OCI-LY1 (cell line): ENCODE data around the gene GABBR2.

ENCODE experiments used
- EZH2 ChIP-seq: fragments of 200-600 bp; sonication (generic), shearing (Covaris generic); IDR thresholded peaks from 2 replicates; pipeline ENCODE4 v1.8.0; 2017; ENCODE audit warnings: borderline replicate concordance, mixed run types, mild to moderate bottlenecking, antibody characterized with exemption, low read length, moderate library complexity, mixed read lengths
- TF ChIP-seq, protein P1 (sequence below): fragments of 200-600 bp; sonication (generic), shearing (Covaris generic); IDR thresholded peaks from 2 replicates; pipeline ENCODE4 v1.5.1; 2017; ENCODE audit warnings: mild to moderate bottlenecking, antibody characterized with exemption, low read length, moderate library complexity, mixed read lengths

- TF ChIP-seq, protein P1, sequence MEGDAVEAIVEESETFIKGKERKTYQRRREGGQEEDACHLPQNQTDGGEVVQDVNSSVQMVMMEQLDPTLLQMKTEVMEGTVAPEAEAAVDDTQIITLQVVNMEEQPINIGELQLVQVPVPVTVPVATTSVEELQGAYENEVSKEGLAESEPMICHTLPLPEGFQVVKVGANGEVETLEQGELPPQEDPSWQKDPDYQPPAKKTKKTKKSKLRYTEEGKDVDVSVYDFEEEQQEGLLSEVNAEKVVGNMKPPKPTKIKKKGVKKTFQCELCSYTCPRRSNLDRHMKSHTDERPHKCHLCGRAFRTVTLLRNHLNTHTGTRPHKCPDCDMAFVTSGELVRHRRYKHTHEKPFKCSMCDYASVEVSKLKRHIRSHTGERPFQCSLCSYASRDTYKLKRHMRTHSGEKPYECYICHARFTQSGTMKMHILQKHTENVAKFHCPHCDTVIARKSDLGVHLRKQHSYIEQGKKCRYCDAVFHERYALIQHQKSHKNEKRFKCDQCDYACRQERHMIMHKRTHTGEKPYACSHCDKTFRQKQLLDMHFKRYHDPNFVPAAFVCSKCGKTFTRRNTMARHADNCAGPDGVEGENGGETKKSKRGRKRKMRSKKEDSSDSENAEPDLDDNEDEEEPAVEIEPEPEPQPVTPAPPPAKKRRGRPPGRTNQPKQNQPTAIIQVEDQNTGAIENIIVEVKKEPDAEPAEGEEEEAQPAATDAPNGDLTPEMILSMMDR = no peak
- TF ChIP-seq EZH2 = no peak
Measured at GRCh38 chr9:98570663-98571440, 137.9 kb downstream of the GABBR2 start.
